B cell (primary cell): ENCODE data around the gene PLAC8L1.

Source experiments
- CTCF ChIP-seq: fragments of 200-600 bp; IDR thresholded peaks from one replicate; pipeline ENCODE4 v1.8.0; 2022; ENCODE audit warnings: antibody characterized with exemption, mild to moderate bottlenecking
- EZH2 ChIP-seq: IDR thresholded peaks from 2 replicates; pipeline ENCODE4 v1.6.1; 2012; ENCODE audit warnings: borderline replicate concordance, low read depth, mild to moderate bottlenecking, moderate library complexity, low read length; ENCODE audit not compliant: insufficient read depth, poor library complexity, severe bottlenecking

DNA sequence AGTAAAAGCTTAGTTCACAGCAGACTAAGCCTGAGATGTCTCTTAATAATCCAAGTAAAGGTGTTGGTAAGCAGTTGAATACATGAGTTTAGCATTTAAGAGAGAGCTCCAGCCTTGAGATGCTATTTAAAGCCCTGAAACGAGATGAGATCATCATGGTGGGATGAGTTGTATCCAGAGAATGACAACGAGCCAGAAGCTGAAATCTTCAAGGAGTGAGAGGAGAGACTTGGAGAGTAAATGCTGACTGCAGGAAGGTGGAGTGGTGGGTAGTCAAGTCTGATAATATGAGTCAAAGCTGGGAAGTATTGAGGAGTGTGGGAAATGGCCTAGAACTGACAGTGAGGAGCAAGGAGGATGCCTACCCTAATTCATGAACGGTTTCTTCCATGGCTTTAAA, 53.7 kb downstream of the PLAC8L1 start:
- no peak for TF ChIP-seq CTCF
- no peak for TF ChIP-seq EZH2
